MV-4-11 (cell line): ENCODE results near the gene NUTF2.
"Not testable (repeated sequence)": the region's sequence is repeated elsewhere in the genome, so short reads cannot be mapped to it uniquely, and the experiment has no call there.

ENCODE experiments used
- DNase-seq: peaks from one replicate; lab custom pipeline; 2025; lab: John Stamatoyannopoulos, UW

NUTF2 gene

DNA sequence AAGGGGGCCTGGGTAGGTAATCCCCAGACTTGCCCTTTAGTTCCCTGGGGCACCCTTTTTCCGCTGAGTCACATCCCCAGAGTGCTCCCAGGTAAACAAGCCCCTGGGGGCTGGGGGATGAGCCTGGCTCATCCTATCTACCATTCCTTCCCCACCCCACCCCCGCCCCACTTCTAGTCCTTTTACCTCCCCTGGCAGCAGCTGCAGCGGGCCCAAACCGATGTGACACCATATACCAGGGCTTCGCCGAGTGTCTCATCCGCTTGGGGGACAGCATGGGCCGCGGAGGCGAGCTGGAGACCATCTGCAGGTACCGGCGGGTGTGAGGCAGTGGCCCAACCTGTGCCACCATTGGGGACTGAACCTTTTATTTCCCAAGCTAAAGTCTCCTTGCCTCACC, 38.8 kb downstream of the NUTF2 start:
- DNase-seq = no peak

DNA sequence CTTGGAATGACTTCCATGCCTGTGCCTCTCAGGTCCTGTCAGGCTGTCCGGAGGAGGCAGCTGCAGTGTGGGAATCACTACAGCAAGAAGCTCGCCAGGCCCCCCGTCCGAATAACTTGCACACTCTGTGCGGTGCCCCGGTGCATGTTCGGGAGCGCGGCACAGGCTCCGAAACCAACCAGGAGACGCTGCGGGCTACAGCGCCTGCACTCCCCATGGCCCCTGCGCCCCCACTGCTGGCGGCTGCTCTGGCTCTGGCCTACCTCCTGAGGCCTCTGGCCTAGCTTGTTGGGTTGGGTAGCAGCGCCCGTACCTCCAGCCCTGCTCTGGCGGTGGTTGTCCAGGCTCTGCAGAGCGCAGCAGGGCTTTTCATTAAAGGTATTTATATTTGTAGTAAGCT, 39.2 kb downstream of the NUTF2 start:
- no peak for DNase-seq

DNA sequence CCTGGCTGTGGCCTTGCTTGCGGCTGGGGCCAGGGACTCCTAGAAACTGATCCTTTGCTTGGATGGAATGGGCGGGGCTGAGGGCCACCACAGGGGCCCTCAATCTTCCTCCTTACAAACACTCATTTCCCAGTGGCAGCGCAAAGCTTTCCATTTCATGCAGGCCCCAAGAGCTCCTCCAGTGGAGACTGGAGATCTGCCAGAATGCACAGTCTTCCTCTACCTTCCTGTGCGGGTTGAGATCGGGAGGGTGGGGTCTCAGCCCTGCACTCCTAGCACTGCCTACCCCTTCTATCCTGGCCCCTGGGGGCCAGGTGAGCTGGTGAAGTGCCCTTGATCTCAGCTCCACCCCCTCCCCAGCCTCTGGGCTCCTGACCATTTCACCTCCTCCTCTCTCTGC, 39.7 kb downstream of the NUTF2 start:
- DNase-seq = no peak

DNA sequence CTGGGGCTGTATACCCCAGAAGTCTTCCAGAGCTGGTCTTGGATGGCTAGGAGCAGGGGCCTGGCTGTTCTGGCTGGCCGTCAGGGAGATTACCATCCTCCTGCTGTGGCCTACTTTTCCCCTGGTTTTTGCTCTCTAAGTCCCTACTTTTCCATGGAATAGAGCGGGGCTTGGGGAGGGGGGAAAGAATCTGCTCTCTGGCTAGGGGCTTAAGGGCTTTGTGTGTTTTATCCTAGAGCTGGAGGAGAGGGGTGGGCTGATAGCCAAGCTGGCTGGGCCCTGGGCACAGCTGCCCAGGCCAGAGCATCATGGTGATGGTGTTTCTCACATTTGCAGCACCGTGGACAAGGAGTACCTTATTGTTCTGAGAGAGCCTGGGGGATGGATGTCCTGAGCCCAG, 41.6 kb downstream of the NUTF2 start:
- DNase-seq = no peak

DNA sequence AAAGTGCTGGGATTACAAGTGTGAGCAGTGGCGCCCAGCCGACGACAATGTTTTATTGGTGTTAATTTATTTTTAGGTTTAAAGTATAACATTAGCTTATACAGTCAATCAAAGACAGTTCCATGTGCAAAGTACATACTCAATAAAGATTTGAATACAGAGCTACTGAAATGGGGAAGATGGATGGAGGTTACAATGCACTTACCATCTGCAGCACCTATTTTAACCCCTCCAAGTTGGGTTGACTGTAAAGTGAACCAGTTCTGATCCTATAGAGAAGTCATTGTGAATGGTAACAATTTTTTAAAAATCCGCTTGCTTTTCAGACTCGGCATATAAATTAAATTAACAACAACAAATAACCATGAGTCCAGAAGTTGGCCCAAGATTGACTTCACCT, 45.6 kb downstream of the NUTF2 start:
- no peak for DNase-seq

DNA sequence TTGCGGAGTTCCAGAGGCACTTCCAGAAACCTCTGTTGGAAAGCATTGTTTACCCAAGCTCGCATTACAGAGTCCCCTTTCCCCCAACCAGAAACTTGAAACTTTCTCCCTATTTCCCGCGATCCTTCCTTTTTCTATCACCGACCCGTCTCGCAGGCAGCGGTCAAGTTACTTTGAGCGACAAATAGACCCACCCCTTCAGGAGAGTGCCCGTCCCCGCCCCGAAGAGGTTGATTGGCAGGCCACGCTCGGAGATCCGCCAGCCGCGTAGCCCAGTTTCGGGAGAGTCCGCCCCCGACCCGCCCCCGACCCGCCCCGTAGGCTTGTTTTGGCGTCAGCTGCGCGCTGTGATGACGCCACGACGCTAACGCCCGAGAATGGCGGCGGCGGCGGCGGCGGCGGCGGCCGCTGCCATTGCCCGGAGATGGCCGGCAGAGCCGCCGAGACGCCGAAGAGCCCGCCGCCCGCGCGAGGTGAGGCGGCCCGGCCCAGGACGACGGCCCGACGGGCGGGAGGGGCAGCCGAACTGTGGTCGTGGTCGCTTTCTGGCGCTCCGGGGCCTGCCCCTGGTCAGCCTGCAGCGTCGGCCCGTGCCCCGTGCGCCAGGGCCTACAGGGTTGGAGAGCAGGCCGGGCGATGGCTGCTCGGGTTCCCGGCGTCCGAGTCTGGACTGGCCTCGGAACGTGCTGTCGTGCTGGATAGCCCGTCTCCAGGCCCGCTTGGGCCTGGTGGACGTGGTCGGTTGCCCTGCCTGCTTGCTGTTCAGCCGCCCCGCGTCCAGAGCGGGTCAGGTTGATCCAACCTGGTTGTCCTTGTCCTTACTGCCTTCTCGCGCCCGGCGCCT, 46.4 kb downstream of the NUTF2 start, which contains the start of gene PSKH1:
Gene PSKH1, plus strand, starts transcription at position 356 of the 844 bp plus-strand sequence. CDS start 15,496 bp downstream, outside the sequence.
- DNase-seq = peak; percentile 94

DNA sequence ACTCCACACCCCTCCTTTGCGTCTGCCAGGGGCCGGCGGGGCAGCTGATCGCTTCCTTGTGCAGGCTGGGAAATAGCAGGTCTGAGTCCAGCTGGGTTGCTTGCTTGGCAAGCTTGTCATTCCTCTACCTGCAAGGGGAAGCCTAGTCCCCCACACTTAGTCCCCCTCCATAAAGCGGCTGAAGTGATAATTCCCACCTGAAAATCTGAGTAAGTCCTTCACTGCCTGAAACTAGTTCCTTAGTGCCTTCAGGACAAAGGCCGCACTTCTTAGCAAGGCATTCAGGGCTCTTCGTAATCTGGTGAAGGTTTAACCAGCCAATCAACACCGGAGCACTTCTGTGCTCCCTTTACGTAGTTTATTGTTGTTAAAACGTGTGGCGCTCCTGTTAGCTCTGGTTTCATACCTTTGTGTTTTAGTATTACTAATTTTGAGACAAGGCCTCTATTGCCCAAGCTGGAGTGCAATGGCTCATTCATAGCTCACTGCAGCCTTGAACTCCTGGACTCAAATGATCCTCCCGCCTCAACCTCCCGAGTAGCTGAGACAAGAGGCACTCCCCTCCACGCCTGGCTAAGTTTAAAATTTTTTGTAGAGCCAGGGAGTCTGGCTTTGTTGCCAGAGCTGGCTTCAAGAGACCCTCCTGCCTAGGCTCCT, 47.1 kb downstream of the NUTF2 start:
- DNase-seq = no peak

DNA sequence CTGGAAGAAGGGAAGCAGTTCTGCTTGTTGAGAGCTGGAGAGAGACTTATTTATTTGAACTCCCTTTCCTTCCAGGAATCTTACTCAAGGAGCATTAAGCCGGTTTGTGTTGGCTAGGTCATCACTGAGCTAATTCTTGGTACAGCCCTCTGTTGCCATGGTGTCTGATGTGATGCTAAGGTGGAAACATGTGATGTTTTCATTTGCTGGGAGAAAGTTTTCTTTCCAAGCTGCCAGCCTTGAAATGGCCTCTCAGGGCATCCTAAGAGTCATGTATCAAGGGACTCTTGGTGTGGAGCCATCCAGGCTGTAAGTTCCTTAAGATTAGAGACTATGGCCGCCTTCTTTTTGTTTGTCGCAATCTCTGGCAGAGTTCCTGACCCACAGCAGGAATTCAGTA, 50.5 kb downstream of the NUTF2 start:
- DNase-seq = no peak

DNA sequence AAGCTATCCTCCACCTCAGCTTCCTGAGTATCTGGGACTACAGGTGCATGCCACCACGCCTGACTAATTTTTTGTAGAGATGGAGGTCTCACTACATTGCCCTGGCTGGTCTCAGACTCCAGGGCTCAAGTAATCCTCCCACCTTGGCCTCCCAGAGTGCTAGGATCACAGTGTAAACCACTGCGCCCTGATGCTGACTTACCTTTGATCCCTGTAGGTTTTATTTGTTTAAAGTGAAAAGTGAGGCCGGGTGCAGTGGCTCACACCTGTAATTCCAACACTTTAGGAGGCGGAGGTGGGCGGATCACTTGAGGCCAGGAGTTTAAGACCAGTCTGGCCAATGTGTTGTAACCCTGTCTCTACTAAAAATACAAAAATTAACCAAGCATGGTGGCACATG, 55.0 kb downstream of the NUTF2 start:
- DNase-seq = no peak

DNA sequence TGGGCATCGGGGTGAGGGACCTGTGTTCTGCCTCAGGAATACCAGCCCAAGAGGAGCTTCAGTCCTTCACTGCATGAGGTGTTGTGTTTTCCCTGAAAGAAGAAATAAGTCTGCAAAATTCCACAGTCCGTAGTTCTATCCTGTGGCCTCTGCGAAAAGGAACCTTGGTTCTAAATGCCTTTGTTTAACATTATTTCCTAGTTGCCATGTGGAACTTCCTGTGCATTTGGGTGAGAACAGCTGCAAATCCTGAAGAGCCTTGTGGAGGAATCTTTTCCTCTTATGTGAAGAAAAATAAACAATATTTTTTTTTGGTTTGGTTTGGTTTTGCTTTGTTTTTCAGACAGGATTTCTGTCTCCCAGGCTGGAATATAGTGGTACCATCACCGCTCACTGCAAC, 56.1 kb downstream of the NUTF2 start:
- no peak for DNase-seq

DNA sequence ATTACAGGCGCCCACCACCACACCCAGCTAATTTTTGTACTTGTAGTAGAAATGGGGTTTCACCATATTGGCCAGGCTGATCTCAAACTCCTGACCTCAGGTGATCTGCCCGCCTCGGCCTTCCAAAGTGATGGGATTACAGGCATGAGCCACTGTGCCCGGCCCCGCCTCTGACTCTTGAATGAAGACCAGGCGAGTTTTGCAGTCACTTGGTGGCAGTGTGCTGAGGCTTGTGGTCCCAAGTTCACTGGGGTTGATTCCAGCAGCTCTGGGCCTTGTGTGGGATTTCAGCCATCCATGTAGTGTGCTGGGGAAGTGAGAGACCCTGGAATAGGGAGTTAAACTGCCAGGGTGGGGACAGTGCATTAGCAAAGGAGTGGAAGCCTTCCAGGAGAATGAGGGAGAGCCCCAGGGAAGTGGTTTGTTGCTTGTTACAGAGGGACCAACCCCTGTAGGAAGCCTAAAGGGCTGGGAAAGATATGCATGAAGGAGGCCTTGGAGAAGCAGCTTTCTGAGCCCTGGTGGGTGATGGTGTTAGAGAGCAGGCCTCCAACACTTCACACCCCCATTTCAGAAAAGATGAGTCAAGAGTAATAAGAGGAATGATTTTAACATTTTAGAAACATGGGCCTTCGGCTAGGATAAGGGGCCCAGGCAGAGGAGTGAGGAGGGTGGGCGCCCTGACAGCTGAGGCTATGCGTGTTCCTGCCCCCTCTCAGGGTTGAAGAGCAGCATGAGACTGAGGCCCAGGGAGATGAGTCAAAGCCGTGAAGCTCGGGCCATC, 60.9 kb downstream of the NUTF2 start:
- no peak for DNase-seq

DNA sequence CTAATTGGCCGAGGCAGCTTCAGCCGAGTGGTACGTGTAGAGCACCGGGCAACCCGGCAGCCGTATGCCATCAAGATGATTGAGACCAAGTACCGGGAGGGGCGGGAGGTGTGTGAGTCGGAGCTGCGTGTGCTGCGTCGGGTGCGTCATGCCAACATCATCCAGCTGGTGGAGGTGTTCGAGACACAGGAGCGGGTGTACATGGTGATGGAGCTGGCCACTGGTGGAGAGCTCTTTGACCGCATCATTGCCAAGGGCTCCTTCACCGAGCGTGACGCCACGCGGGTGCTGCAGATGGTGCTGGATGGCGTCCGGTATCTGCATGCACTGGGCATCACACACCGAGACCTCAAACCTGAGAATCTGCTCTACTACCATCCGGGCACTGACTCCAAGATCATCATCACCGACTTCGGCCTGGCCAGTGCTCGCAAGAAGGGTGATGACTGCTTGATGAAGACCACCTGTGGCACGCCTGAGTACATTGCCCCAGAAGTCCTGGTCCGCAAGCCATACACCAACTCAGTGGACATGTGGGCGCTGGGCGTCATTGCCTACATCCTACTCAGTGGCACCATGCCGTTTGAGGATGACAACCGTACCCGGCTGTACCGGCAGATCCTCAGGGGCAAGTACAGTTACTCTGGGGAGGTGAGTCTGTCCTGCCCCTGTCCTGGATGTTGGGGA, 62.5 kb downstream of the NUTF2 start:
- no peak for DNase-seq

DNA sequence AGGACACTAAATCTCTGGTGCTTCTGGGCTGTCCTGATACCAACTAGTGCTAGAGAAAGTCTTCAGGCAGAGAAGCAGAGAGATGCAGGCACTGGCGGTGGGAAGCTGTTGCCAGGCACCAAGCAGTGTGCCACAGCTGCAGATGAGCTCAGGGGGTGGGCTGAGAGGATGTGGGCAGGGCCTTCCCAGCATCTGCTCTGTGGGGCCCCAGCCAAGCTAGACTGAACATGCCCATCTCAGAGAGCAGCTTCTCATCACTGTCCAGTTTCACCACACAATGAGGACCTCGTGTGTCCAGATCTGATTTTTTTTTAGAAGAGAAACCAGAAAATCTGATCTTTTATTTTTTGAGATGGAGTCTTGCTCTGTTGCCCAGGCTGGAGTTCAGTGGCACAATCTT, 63.4 kb downstream of the NUTF2 start:
- no peak for DNase-seq

DNA sequence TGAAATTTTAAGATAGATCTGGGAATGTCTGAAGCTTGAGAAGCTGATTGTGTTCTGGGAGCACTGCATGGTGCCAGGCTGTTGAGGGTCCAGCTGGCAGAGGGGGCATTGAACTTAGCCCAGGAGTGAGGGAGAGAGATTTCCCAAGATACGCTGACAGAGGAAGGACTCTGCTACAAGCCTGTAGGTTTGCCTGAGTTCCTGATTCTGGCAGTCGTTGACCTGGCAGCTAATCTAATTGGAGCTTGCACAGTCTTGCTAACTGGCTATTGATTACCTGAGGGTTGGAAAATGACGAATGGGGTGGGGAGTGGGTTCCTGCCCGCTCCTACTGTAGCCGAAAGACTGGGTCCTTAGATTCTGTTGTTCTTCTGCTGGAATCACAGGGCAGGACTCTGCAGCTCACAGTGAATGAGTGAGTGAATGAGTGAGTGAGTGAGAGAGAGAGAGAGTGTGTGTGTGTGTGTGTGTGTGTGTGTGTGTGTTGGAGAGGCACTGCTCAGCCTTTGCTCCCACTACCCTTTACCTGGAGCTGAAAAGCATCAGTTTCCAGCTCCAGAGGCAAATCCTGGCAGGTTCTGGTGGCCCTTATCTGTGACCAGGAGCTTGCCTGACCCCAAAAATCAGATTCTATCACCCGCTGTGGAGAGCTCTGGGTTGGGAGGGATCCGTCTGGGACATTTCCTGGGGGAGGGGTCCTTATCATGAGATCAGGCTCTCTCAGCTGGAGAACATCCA, 68.2 kb downstream of the NUTF2 start:
- DNase-seq = no peak

DNA sequence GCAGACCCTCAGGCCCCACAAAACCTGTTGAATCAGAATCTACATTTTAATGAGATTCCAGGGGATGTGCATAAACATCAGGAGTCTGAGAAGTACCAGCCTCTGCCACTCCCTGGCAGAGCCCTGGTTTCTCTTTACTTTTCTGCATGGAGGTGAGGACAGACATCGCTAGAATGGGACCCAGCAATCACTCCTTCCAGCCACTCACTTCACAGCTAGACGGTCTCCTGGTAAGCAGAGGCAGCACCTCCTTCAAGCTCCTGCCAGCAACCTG, 68.7 kb downstream of the NUTF2 start:
- not testable (repeated sequence) for DNase-seq

DNA sequence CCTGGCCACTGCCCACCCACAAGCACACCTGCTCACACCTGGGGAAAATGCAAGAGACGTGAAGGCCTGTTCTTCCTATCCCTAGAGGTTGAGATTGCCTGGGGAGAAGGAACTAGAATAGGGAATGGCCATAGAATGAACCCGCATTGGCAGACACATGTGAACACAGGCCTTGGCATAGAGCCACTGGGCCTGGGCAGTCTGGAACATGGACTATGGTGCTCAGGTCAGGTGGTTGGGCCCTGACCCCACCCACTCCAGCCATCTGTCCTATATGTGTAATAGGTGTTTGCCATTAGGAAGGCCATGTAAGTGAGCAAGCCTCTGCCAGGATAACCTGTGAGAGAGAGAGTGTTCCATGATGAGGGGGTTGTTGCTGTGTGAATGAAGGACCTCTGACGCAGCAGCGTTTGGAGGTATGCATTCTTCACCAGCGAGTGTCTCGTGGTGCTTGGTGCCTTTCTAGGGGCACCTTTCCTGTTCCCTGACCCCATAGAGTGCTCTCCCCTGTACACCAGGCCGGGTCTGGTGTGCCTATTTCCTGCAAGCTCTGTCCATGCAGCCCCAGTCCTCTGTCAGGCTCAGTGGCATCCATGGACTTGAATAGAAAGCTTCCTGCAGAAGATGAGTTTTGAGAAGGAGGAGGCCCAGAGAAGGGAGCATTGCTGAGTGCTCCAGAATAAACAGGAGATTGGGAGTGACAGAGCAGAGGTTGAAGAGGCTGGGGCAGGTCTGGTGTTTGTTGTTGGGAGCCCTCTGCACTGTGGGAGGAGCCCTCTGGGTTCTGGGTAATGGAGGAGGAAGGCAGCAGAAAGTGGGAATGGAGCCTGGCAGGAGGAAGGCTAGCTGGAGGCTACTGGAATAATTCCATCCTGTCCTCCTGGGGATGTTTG, 69.3 kb downstream of the NUTF2 start:
- DNase-seq = no peak

DNA sequence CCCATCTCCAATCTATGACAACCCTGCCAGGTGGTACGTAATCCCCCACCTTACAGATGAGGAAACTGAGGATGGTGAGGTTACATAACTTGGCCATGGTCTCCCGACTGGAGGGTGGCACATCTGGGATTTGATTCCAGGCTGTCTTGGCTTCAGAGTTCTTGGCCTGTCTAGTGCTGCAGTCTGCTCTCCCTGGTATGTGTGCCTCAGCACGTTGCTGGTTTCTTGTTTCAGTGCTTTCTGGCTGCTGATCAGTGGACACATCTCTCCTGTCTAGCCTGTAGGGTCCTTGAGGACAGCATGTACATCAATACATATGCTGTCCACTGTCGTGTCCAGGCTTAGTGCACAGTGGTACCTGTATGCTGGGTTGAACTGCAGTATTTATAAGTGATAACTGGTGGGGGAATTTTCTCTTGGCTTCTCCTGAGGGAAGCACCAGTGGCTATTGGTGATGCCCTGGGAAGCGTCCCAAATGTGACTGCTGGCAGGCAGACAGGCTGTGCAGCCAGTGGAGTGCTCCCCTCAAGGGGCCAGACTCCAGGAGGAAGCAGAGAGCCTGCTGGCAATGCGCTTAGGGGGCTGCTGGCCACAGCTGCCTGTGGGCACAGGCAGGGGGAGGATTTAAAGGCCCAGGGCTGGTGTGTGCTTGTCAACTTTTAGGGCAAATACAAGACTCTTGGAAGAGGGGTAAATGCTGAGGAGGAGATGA, 70.6 kb downstream of the NUTF2 start:
- DNase-seq = no peak

DNA sequence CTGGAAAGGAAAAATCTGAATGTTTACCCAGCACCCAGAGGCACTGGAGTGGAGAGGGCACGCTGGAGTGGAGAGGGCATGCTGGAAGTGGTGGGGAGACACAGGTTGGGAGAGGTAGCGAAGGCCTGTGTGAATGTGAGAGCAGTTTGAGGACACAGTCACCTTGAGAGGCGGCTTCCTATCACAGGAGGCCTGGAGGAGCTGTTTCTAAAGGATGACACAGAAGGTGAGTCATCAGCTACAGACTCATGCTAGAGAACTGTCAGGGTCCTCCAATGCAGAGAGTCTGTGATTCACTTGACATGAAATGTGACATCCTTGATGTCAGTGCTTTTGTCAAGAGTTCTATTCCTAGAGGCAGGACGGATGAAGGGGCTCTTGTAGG, 71.1 kb downstream of the NUTF2 start:
- DNase-seq = peak; percentile 43

DNA sequence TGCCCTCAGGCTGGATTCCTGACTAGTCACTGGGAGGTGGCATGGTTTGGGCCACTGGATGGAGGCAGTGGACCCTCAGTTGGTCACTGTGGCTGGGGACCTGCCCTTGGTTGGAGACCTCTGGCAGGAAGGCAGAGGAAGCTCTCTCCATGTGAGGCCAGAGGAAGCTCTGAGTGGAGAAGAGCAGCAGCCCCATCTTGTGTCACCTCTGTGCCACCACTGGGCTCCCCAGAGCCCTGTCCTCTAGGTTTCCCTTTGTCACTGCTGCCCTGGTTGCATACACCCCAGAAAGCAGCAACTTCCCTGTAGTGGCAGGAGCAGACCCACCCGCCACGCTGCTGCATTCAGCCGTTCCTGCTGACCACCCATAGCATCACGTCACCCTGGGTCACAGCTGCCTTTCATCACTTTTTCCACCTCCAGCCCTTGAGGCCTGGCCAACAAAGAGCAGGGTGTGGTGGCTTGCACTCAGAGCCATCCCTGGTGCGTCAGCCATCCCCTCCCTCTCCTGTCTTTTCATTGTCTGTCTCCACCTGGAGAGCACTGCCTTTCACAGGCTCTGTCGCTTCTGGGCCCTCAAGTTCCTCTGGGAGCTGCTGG, 73.0 kb downstream of the NUTF2 start:
- no peak for DNase-seq
